HepG2 (cell line): Measurements from ENCODE around the gene SPAG7. TPM values are rescaled to one million over a fixed set of nuclear protein-coding genes. Genes with fewer than 3 reads are reported as not detected.

Experiments used
- AHR ChIP-seq: IDR thresholded peaks from 2 replicates; pipeline ENCODE4 v1.6.1; 2018; ENCODE audit warnings: missing genetic modification reagents, missing compliant biosample characterization
- EEA1 ChIP-seq: sonication (generic); formaldehyde crosslinking; IDR thresholded peaks from 2 replicates; pipeline ENCODE4 v1.5.1; 2020; ENCODE audit warnings: mild to moderate bottlenecking, missing genetic modification reagents, borderline replicate concordance
- ERF ChIP-seq: IDR thresholded peaks from 2 replicates; pipeline ENCODE4 v1.6.1; 2018; ENCODE audit warnings: missing biosample characterization, missing genetic modification reagents
- IRX3 ChIP-seq: sonication (generic); formaldehyde crosslinking; IDR thresholded peaks from 2 replicates; pipeline ENCODE4 v1.8.1; 2023; ENCODE audit warnings: mild to moderate bottlenecking, low read depth, missing genetic modification reagents, borderline replicate concordance
- MAF1 ChIP-seq: sonication (generic); formaldehyde crosslinking; IDR thresholded peaks from 2 replicates; pipeline ENCODE4 v1.5.0; 2020; ENCODE audit warnings: missing genetic modification reagents, borderline replicate concordance
- NONO ChIP-seq, 2 experiments: fragments of 450-650 bp in 1 of 2; sonication (generic) in 1 of 2; formaldehyde crosslinking in 1 of 2; IDR thresholded peaks in 1 of 2; conservative IDR thresholded peaks in 1 of 2; 2 replicates each; pipeline versions ENCODE4 v1.6.1 to v1.8.0; 2017 to 2022; ENCODE audit warnings: mild to moderate bottlenecking in 1 of 2, missing genetic modification reagents in 1 of 2, moderate library complexity in 1 of 2
- SKIL ChIP-seq: sonication (generic); formaldehyde crosslinking; IDR thresholded peaks from 2 replicates; pipeline ENCODE4 v1.8.0; 2022; ENCODE audit warnings: missing genetic modification reagents, mild to moderate bottlenecking, moderate library complexity, borderline replicate concordance
- ZBTB46 ChIP-seq: sonication (generic); formaldehyde crosslinking; IDR thresholded peaks from 2 replicates; pipeline ENCODE4 v1.4.0; 2020; ENCODE audit warnings: mild to moderate bottlenecking, missing genetic modification reagents, borderline replicate concordance
- ZC3H13 ChIP-seq: sonication (generic); formaldehyde crosslinking; IDR thresholded peaks from 2 replicates; pipeline ENCODE4 v1.8.1; 2023; ENCODE audit warnings: mild to moderate bottlenecking, missing genetic modification reagents, moderate library complexity
- ZNF431 ChIP-seq: sonication (generic); formaldehyde crosslinking; IDR thresholded peaks from 2 replicates; pipeline ENCODE4 v1.9.0; 2022; ENCODE audit warnings: missing genetic modification reagents, low read depth, mild to moderate bottlenecking, borderline replicate concordance
- ZNF44 ChIP-seq: sonication (generic); formaldehyde crosslinking; IDR thresholded peaks from 2 replicates; pipeline ENCODE4 v1.5.1; 2020; ENCODE audit warnings: mild to moderate bottlenecking, missing genetic modification reagents
- ZNF777 ChIP-seq: sonication (generic); formaldehyde crosslinking; IDR thresholded peaks from 2 replicates; pipeline ENCODE4 v1.4.0; 2020; ENCODE audit warnings: missing genetic modification reagents
- ZNF850 ChIP-seq: sonication (generic); formaldehyde crosslinking; conservative IDR thresholded peaks from 2 replicates; pipeline ENCODE4 v1.9.0; 2021; ENCODE audit warnings: mild to moderate bottlenecking, missing genetic modification reagents
- polyA plus RNA-seq, 8 experiments: library from polyadenylated mRNA; depleted of rRNA in 3 of 8; stranded (reverse) in 7 of 8; unstranded in 1 of 8; fragments of >200 nt; fragmentation: Illumina TruSeq in 4 of 8; extraction: Trizol in 4 of 8; gene quantifications; 2 replicates each; pipeline versions ENCODE4 v1.2.1 to v1.2.3, GENCODE V29; 2011 to 2016; ENCODE audit warnings: low read depth in 4 of 8, missing spikeins in 1 of 8, mixed read lengths in 1 of 8; ENCODE audit not compliant: insufficient read depth in 1 of 8
- total RNA-seq, 5 experiments: library from RNA; depleted of rRNA; stranded (reverse); fragments of >200 nt; fragmentation: Illumina TruSeq; extraction: Trizol; gene quantifications; 2 replicates each; pipeline ENCODE4 v1.2.3, GENCODE V29; 2016; ENCODE audit warnings: low read depth in 1 of 5
- TF ChIP-seq, protein P1 (sequence below), 2 experiments: fragments of 450-650 bp in 1 of 2; sonication (generic) in 1 of 2; formaldehyde crosslinking in 1 of 2; IDR thresholded peaks; 2 replicates each; pipeline versions ENCODE4 v1.6.1 to v1.8.0; 2016 to 2022; ENCODE audit warnings: antibody characterized with exemption in 1 of 2, mild to moderate bottlenecking in 1 of 2, missing genetic modification reagents in 1 of 2

Gene SPAG7
- total and polyA plus RNA-seq, 2 of the 13 experiments (the other 11 are each of a cell fraction or from before 2014, with no cell fraction given): 51.0 to 59.0 TPM

DNA sequence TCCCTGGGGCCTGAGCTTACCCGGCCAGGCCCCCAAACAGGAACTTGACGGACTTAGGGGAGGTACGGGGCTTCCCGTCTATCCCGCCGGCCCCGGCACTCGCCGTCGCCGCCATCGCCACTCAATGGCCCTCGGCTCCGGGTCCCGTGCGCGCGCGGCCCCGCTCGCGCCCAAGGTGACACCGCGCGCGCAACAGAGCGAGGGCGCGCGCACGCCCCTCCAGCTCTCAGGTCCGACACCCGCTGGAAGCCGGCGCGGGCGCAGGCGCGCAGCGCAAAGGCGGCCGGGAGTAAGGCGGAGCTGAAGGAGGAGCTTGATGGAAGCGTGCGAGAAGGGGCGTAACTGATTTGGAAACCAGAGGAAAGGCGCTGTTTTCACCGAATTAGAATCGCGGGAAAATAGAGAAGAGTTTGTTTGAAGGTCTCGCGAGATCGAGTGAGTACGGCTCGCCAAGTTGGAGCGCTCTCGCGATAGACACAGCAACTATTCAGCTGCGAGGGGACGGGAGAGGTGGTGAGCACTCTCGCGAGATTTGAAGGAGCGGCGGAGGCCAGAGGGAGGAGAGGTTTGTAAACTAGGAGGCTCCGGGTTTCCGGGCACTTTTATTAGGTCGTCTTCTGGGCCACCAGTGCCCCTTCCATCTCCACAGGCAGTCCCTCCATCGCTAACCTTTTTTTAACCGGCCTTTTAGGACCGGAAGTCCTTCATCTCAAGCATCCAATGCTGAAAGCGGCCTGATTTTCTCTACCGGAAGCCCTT, 27.6 kb downstream of the SPAG7 start, which contains the start of the genes RNF167 and SLC25A11 (continued):
- no peak for TF ChIP-seq NONO (IDR thresholded peaks at IDR 0.05)
- TF ChIP-seq NONO (CRISPR knock-in tag; conservative IDR thresholded peaks at IDR 0.05): peak; percentile 86
- 0 out of 2 replicates have a peak, but pooled peaks have one; percentile 50 for TF ChIP-seq MAF1 (CRISPR knock-in tag)
- peak; percentile 41; the same call in 1 of the 2 replicates for TF ChIP-seq ZNF777
- TF ChIP-seq, protein P1, sequence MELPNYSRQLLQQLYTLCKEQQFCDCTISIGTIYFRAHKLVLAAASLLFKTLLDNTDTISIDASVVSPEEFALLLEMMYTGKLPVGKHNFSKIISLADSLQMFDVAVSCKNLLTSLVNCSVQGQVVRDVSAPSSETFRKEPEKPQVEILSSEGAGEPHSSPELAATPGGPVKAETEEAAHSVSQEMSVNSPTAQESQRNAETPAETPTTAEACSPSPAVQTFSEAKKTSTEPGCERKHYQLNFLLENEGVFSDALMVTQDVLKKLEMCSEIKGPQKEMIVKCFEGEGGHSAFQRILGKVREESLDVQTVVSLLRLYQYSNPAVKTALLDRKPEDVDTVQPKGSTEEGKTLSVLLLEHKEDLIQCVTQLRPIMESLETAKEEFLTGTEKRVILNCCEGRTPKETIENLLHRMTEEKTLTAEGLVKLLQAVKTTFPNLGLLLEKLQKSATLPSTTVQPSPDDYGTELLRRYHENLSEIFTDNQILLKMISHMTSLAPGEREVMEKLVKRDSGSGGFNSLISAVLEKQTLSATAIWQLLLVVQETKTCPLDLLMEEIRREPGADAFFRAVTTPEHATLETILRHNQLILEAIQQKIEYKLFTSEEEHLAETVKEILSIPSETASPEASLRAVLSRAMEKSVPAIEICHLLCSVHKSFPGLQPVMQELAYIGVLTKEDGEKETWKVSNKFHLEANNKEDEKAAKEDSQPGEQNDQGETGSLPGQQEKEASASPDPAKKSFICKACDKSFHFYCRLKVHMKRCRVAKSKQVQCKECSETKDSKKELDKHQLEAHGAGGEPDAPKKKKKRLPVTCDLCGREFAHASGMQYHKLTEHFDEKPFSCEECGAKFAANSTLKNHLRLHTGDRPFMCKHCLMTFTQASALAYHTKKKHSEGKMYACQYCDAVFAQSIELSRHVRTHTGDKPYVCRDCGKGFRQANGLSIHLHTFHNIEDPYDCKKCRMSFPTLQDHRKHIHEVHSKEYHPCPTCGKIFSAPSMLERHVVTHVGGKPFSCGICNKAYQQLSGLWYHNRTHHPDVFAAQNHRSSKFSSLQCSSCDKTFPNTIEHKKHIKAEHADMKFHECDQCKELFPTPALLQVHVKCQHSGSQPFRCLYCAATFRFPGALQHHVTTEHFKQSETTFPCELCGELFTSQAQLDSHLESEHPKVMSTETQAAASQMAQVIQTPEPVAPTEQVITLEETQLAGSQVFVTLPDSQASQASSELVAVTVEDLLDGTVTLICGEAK (IDR thresholded peaks at IDR 0.05): peak; percentile 55; the same call in 1 of the 2 replicates
- TF ChIP-seq, protein P1 (CRISPR knock-in tag; IDR thresholded peaks at IDR 0.05): no peak
- TF ChIP-seq AHR (CRISPR knock-in tag): no peak
- TF ChIP-seq ZC3H13 (CRISPR knock-in tag): peak; percentile 64; the same call in 1 of the 2 replicates
- TF ChIP-seq ERF (CRISPR knock-in tag): 0 out of 2 replicates have a peak, but pooled peaks have one; percentile 22
- TF ChIP-seq ZNF431 (CRISPR knock-in tag): no peak
- no peak for TF ChIP-seq ZNF850
- 0 out of 2 replicates have a peak, but pooled peaks have one; percentile 23 for TF ChIP-seq ZNF44
- no peak for TF ChIP-seq ZBTB46
- TF ChIP-seq IRX3 (CRISPR knock-in tag): no peak
- no peak for TF ChIP-seq SKIL
- no peak for TF ChIP-seq EEA1 (CRISPR knock-in tag)
